ENCODE results near the gene MRPL55.
"Not testable (repeated sequence)": the region's sequence is repeated elsewhere in the genome, so short reads cannot be mapped to it uniquely, and the experiment has no call there.

Gene MRPL55

GRCh38 chr1:228120857-228121489, 11.9 kb upstream of the MRPL55 start:
- no peak for DNase-seq (ENCODE audit: low spot score)

GRCh38 chr1:228120351-228120750, 11.3 kb upstream of the MRPL55 start:
- DNase-seq (ENCODE audit: low spot score), result no peak

GRCh38 chr1:228118040-228118439, 8.9 kb upstream of the MRPL55 start:
- DNase-seq (ENCODE audit: low spot score), result no peak

GRCh38 chr1:228117335-228117734, 8.2 kb upstream of the MRPL55 start:
- DNase-seq (ENCODE audit: low spot score), result no peak

GRCh38 chr1:228114827-228115226, 5.7 kb upstream of the MRPL55 start:
- DNase-seq (ENCODE audit: low spot score), result no peak

DNA sequence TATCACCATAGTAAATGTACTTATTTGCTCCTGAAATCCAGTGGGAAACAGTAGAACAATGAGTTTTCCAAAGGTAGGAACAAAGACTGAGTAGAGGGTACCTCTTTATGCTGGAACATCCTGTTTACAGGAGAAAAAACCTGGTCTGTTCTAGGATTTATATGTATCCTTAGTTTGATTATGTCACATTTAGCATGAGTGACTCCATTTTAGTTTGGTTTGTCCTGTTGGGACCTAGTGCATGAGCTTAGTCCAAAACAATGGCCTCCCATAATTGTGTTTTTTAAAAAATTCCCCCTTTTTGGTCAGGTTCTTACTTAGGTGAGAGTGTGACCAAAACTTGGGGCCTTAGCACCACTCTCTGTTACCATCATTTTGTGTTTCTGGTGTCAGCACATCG, 3.5 kb upstream of the MRPL55 start:
- no peak for DNase-seq (ENCODE audit: low spot score)

DNA sequence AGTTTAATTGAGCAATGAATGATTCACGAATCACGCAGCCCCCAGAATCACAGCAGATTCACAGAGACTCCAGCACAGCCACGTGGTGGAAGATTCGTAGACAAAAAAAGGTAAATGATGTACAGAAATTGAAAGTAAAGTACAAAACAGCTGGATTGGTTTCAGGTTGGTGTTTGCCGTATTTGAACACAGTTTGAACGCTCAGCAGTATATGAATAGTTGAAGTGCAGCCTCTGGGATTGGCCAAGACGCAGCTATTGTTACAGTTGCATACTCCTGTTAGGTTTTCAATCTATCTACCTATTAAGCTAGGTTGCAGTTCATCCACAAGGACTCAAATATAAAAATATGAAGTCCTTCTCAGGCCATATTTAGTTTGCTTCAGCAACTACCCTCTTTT, 3.1 kb upstream of the MRPL55 start:
- DNase-seq (ENCODE audit: low spot score), result no peak

DNA sequence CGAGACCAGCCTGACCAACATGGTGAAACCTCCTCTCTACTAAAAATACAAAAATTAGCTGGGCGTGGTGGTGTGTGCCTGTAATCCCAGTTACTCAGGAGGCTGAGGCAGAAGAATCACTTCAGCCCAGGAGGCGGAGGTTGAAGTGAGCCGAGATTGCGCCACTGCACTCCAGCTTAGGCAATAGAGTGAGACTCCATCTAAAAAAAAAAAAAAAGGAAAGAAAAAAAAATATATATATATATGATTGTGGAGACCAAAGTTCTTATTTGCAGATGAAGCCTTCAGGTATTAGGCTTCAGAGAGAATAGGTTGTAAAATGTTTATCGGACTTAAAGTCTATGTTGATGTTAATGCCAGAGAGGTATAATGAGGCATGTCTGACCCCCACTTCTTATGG, 2.2 kb upstream of the MRPL55 start:
- not testable (repeated sequence) for DNase-seq (ENCODE audit: low spot score)

- no peak for DNase-seq (ENCODE audit: low spot score)
Measured at GRCh38 chr1:228110556-228110955, 1.5 kb upstream of the MRPL55 start.

DNA sequence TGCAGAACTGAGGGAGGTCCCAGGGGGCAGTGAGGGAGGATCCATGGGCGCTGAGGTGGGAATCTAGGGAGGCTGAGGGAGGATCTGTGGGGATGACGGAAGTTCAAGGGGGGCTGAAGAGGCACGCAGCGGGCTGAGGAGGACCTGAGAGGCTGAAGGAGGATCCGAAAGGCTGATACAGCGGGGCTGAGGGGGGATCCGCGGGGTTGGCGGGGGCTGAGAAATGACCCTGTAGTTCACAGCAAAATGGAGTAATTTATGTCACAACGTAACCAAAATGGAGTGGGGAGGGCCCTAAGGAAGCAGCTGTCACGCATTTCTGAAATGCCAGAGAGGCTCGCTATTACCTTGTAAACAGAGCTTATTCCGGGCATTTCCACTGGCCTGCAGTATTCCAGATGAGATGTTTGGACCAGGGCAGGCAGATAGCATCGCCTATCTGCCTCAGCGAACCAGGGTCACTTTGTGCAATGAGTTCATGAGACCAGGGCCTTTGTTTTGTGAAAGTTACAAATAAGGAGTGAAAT, 926 bp upstream of the MRPL55 start:
- no peak for DNase-seq (ENCODE audit: low spot score)

- no peak for DNase-seq (ENCODE audit: low spot score)
Measured at GRCh38 chr1:228108742-228109072, 392 bp downstream of the MRPL55 start.

- DNase-seq (ENCODE audit: low spot score), result no peak
Measured at GRCh38 chr1:228108055-228108690, 926 bp downstream of the MRPL55 start.

- no peak for DNase-seq (ENCODE audit: low spot score)
Measured at GRCh38 chr1:228107636-228108035, 1.5 kb downstream of the MRPL55 start.

DNA sequence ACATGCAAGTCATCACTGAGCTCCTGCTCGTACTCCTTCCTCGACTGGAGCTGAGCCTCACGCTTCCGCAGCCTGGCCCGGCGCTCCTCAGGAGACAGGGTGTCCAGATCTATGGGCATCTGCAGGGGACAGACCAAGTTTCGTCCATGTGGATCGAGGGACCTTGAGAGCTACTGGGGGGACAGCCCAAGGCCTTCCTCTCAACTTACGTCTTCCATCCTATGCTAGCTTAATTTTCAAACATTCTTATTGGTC, 2.4 kb downstream of the MRPL55 start:
- DNase-seq (ENCODE audit: low spot score), result no peak

- no peak for DNase-seq (ENCODE audit: low spot score)
Measured at GRCh38 chr1:228105996-228106799, 2.9 kb downstream of the MRPL55 start.

- no peak for DNase-seq (ENCODE audit: low spot score)
Measured at GRCh38 chr1:228105270-228105995, 3.7 kb downstream of the MRPL55 start.

- DNase-seq (ENCODE audit: low spot score), result no peak
Measured at GRCh38 chr1:228104526-228105269, 4.4 kb downstream of the MRPL55 start.

DNA sequence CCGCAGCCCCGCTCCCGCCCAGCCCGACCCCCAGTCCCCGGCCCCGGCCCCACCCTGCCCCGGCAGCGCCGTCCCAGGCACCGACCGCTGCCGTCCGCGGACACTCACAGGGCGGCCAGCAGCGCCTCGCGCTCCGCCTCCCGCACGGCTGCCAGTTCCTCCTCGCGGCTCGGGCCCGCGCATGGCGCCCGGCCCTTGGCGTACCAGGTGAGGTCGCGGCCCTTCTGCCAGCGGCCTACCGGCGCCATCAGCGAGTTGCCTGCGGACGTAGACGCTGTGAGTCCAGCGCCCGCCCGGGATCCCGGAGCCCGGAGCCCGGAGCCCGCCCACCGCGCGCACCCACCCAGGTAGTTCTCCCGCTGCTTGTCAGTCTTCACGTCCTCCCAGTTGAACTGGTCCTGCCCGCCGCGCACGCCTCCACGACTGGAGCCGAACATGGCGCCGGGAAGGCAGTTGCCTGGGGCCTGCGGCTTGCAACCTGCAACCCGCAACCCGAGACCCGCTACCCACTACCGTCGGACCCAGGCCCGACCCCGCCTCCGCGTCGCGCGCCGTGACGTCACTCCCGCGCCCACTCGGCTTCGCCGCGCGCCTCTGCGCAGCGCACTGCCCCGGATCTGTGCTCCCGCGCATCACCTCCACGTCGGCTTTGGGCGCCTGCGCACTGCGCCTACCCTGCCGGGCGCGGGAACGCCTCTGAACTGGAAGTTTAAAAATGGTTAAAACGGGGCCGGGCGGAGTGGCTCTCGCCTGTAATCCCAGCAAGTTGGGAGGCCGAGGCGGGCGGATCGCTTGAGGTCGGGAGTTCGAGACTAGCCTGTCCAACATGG, 6.1 kb downstream of the MRPL55 start, which contains the start of gene C1orf35:
Gene C1orf35 (minus strand): TSS at position 535 of the 830 bp plus-strand sequence. CDS start 98 bp downstream, at position 437.
- DNase-seq (ENCODE audit: low spot score), result peak; percentile 89

GRCh38 chr1:228101994-228102790, 6.9 kb downstream of the MRPL55 start:
- no peak for DNase-seq (ENCODE audit: low spot score)

DNA sequence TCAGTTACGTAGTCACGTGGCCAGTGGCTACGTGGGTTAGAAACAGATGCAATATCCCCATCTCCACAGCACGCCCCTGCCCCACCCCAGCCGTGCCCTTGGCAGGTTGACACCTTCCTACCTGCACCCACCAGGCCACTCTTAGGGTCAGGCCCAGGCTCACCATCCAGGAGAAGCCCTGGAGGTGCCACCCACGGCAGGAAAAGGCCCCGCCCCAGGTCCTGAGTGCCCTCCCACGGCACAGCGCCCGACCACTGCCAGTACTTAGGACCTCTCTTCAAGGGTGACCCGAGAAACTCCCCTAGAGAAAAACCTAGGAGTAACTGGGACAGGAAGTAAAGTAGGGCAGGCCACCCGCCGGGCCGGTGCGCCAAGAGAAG, 7.5 kb downstream of the MRPL55 start:
- DNase-seq (ENCODE audit: low spot score), result no peak
